ENCODE measurements around the gene ERCC6L2.

- TF ChIP-seq CTCF (IDR thresholded peaks at IDR 0.05), result no peak
- no peak for TF ChIP-seq SIN3A (IDR thresholded peaks at IDR 0.05; ENCODE audit: borderline replicate concordance, insufficient read depth, low read depth, low read length)
- no peak for TF ChIP-seq TCF7L2 (IDR thresholded peaks at IDR 0.05; ENCODE audit: low read depth, low read length)
- TF ChIP-seq REST (IDR thresholded peaks at IDR 0.05; ENCODE audit: insufficient read depth in 1 of 2, low read depth in 2 of 2, low read length in 1 of 2), result no peak
- TF ChIP-seq POLR2AphosphoS5 (IDR thresholded peaks at IDR 0.05; ENCODE audit: low read depth, low read length), result no peak
These were observed 134.4 kb downstream of the ERCC6L2 start for GRCh38 chr9:96009690-96010472.
